ENCODE results near the gene CAMKMT.

- TF ChIP-seq CTCF (IDR thresholded peaks at IDR 0.05; ENCODE audit: low read length) (no peak), EZH2 (optimal IDR thresholded peaks at IDR 0.05; ENCODE audit: low read depth, low read length) (no peak)
These were observed 404.5 kb downstream of the CAMKMT start for GRCh38 chr2:44766220-44766619.
